GM12872 (cell line): Measurements from ENCODE around the gene TMOD4.

Experiments
- CTCF ChIP-seq: IDR thresholded peaks from 3 replicates; pipeline ENCODE4 v1.5.1; 2011; ENCODE audit warnings: low read depth, mild to moderate bottlenecking, low read length, moderate library complexity; ENCODE audit not compliant: insufficient read depth

Gene TMOD4

GRCh38 chr1:151165738-151166504 lies 9.9 kb downstream of the TMOD4 start, which contains the start of the genes LYSMD1 and SCNM1:
Gene LYSMD1, minus strand, starts transcription at chr1:151165902. Its CDS starts 644 bp downstream, at chr1:151165258.
Gene SCNM1, plus strand, starts transcription at chr1:151166144. Its CDS starts 9 bp downstream, at chr1:151166153.
- no peak for TF ChIP-seq CTCF

GRCh38 chr1:151165281-151165737 lies 10.5 kb downstream of the TMOD4 start:
- no peak for TF ChIP-seq CTCF

- TF ChIP-seq CTCF, result no peak
These were observed 11.0 kb downstream of the TMOD4 start for GRCh38 chr1:151164732-151165280.

GRCh38 chr1:151159373-151159772 lies 16.4 kb downstream of the TMOD4 start:
- TF ChIP-seq CTCF, result no peak

- TF ChIP-seq CTCF, result no peak
These were observed 17.0 kb downstream of the TMOD4 start for GRCh38 chr1:151158751-151159251.

GRCh38 chr1:151158326-151158725 lies 17.5 kb downstream of the TMOD4 start:
- TF ChIP-seq CTCF, result no peak

GRCh38 chr1:151157067-151157531 lies 18.7 kb downstream of the TMOD4 start:
- TF ChIP-seq CTCF, result no peak
